GM12865 (cell line): ENCODE results near the gene ICOSLG.
"Not testable (repeated sequence)": the region's sequence is repeated elsewhere in the genome, so short reads cannot be mapped to it uniquely, and the experiment has no call there.

Experiments used
- DNase-seq: peaks from one replicate; pipeline ENCODE4 v3.0.0; 2010; ENCODE audit warnings: low read depth
- H3K4me3 ChIP-seq: 2 replicates; pipeline ENCODE4 v1.5.1; 2011; ENCODE audit warnings: mild to moderate bottlenecking, low read depth, low read length, control low read depth
- CTCF ChIP-seq: IDR thresholded peaks from 2 replicates; pipeline ENCODE4 v1.5.1; 2011; ENCODE audit warnings: low read length, control low read depth, low read depth, inconsistent platforms; ENCODE audit not compliant: insufficient read depth; ENCODE audit errors: missing control alignments

Gene ICOSLG

GRCh38 chr21:44240842-44241241, at the start of gene ICOSLG:
Gene ICOSLG, minus strand, starts transcription at chr21:44240943. Its CDS starts 126 bp downstream, at chr21:44240817.
- DNase-seq, H3K4me3 ChIP-seq: not testable (repeated sequence)

- H3K4me3 ChIP-seq: no peak overlapping the region
- no peak for DNase-seq
These were observed 48.8 kb upstream of the ICOSLG start for GRCh38 chr21:44289381-44290010.

GRCh38 chr21:44288251-44289110, 47.7 kb upstream of the ICOSLG start:
- no peak for TF ChIP-seq CTCF
- DNase-seq: no peak
- no peak overlapping the region for H3K4me3 ChIP-seq

More at GRCh38 chr21:44289381-44290010, 48.8 kb upstream of the ICOSLG start:
- TF ChIP-seq CTCF: no peak

GRCh38 chr21:44286716-44287632, 46.2 kb upstream of the ICOSLG start:
- no peak overlapping the region for H3K4me3 ChIP-seq
- DNase-seq: no peak
- no peak for TF ChIP-seq CTCF

- no peak for DNase-seq
- no peak for TF ChIP-seq CTCF
These were observed 45.5 kb upstream of the ICOSLG start for GRCh38 chr21:44286086-44286715.

GRCh38 chr21:44285138-44285992, 44.6 kb upstream of the ICOSLG start, which contains the start of gene AIRE:
Gene AIRE, plus strand, starts transcription at chr21:44285876. Its CDS starts 131 bp downstream, at chr21:44286007.
- no peak for TF ChIP-seq CTCF
- no peak for DNase-seq
- H3K4me3 ChIP-seq: no peak within 1 kb of the TSS

More at GRCh38 chr21:44286086-44286715, 45.5 kb upstream of the ICOSLG start:
- no peak overlapping the region for H3K4me3 ChIP-seq
